Stimulated activated naive CD8-positive, alpha-beta T cell treated with anti-CD3 and anti-CD28 coated beads, Interleukin-15, Interleukin-2, amounts not matched to agents 100 U/mL and 50 U/mL, for 24 hours (primary cell): ENCODE results near the gene BIRC5.
"Not testable (repeated sequence)": the region's sequence is repeated elsewhere in the genome, so short reads cannot be mapped to it uniquely, and the experiment has no call there.

Source experiments
- ATAC-seq: fragments of 150-1000 bp; cut with Tn5 transposase; one replicate; pipeline ENCODE4 v1.10.0; 2021
- DNase-seq: peaks from one replicate; pipeline ENCODE4 v3.0.0; 2021

Gene BIRC5

DNA sequence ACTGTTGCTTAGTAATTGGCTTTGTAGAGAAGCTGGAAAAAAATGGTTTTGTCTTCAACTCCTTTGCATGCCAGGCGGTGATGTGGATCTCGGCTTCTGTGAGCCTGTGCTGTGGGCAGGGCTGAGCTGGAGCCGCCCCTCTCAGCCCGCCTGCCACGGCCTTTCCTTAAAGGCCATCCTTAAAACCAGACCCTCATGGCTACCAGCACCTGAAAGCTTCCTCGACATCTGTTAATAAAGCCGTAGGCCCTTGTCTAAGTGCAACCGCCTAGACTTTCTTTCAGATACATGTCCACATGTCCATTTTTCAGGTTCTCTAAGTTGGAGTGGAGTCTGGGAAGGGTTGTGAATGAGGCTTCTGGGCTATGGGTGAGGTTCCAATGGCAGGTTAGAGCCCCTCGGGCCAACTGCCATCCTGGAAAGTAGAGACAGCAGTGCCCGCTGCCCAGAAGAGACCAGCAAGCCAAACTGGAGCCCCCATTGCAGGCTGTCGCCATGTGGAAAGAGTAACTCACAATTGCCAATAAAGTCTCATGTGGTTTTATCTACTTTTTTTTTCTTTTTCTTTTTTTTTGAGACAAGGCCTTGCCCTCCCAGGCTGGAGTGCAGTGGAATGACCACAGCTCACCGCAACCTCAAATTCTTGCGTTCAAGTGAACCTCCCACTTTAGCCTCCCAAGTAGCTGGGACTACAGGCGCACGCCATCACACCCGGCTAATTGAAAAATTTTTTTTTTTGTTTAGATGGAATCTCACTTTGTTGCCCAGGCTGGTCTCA is 11.2 kb downstream of the BIRC5 start:
- no peak for ATAC-seq

GRCh38 chr17:78226055-78226758 is 12.2 kb downstream of the BIRC5 start:
- ATAC-seq, result no peak
- DNase-seq, result no peak

More for the DNA sequence above, 11.2 kb downstream of the BIRC5 start:
- no peak for DNase-seq

DNA sequence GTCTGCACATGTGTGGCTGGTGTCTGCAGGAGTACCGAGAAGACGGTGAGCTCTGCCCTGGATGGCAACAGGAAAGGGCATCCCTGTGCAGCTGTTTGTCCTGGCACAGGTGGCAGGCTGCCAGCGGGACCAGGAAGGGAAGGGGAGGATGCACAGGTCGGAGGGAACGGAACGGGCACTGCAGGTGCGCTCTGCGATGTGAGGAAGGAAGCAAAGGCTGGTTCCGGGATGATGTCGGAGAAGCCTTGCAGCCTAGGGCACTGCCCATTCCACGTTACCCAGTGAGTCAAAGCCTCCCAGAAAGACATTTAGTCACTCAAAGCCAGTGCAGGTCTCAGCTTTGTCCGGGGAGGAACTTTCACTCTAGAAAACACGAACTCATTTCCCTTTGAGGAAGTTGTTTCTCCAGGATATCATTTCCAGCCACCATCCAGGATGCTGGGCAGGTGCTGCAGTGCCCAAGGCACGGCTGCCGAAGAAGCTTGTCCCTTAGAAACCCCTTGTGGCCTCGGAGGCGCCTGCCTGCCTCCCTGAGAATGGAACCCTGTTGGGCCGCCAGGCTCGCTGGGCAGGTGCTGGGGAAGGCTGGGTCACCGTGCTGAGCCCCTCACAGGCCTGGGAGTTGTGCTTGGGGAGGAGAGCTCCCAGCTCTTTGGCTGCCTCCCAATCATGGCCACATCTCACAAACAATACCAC is 12.9 kb downstream of the BIRC5 start:
- DNase-seq (no peak), ATAC-seq (no peak)

DNA sequence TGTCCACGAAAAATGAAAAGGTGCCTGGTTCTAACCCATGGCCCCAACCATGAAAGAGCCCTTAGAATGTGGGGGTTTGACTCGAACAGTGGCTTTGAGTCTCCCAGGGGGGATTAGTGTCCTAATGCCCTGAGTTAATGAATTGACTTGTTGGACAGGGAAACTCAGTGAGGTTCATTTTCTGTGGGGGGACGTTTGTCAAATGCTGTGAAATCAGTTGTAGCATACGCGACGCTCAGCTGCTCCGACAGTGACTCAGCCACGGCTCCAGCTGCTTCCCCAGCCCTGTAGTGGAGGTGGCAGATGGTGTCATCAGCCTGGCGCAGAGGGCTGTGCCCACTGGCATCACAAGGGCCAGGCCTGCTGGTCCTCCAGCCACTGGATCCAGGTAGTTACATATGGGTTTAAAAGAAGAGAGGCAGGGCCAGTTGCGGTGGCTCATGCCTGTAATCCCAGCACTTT is 13.4 kb downstream of the BIRC5 start:
- ATAC-seq, result no peak
- no peak for DNase-seq

DNA sequence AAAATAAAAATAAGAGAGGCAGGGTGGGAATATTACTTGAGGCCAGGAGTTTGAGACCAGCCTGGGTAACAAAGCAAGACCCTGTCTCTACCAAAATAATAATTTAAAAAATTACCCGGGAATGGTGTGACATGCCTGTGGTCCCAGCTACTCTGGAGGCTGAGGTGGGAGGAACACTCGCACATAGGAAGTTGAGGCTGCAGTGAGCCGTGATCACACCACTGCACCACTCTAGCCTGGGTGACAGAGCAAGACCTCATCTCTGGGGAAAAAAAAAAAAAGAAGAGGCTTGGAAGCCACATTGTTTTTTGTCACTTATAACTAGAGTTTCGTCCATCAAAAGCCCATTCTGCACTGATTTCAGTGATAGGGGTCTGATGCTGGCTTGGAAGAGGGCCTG is 14.1 kb downstream of the BIRC5 start:
- ATAC-seq (no peak), DNase-seq (no peak)

- DNase-seq (no peak), ATAC-seq (no peak)
Observed at GRCh38 chr17:78230252-78230962, 16.4 kb downstream of the BIRC5 start.

DNA sequence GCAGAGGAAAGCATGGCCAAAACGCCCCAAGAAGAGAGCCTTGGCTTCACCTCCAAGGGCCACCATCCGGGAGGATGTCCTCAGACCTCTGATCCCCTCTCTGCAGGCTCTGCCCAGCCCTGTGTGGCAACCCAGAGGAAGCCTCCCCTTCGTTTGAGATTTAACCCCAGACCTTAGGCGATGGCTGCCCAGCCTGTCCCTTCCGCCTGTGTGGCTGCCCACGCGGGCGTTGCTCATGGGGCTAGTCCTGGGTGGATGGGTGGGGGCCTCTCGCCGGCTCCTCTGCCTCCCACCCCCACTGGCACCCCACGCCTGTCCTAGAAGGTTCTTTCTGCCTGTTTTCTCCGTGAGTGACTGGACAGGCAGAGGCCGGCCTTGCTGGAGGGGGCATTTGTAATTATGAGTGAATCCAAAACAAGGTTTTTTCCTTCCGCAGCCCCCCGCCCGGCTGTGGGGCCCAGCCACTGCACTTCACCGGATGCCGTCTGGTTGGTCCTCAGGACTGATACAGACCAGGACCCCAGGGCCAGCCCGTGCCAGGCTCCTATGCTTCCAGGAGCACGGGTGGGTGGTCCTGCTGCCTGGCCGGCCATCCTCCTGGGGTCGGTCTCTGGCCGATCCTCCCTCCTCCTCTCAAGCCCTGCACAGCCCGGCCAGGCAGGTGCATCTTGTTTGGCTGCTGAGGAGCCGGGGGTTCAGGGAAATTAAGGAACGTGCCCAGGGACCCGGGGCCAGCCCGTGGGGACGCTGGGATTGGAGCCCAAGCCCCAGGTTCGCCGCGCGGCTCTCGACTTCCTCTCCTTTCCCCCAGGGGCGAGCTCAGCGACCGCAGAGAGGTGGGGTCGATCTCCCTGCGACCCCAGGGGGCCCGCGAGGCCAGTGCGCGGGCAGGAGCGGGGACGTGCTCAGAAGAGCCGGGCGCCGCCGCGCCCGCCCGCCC is 17.2 kb downstream of the BIRC5 start, which contains the start of gene TMEM235:
Gene TMEM235 (plus strand): TSS at position 636 of the 940 bp plus-strand sequence. CDS start 393 bp downstream, outside the sequence.
- ATAC-seq (no peak), DNase-seq (no peak)

DNA sequence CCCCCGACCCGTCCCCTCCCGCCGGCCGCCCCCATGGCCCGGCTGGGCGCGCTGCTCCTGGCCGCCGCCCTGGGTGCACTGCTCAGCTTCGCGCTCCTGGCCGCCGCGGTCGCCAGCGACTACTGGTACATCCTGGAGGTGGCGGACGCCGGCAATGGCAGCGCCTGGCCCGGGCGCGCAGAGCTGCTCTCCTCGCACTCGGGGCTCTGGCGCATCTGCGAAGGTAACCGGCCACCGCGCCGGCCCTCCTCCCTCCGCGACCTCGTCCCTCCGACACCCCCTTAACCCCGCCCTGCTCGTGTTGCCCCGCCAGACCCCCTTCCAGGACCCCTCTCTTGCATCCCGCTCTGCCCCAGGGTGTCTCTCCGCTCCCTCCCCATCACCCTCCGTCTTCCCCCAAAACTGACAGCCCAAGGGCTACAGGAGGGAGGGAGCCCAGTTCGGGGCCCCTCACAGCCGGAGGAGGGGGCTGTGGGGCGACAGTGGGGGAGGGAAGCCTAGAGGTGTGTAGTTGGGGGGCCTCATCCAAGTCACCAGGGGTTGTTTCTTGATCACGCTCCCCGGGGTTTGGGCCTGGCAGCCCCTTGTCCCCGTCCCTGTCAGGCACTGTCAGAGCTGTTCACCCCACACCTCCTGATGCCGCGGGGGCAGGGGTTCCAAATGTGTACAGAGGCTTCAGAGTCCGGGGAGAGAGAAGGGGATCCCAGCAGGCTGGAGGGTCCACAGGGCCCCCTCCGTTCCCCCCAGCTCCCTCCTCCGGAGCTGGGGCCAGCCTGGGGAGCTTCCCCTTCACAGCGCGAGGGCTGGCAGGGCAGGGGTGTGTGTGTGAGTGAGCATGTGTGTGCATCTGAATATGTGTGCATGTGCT is 18.2 kb downstream of the BIRC5 start:
- peak; percentile 41 for ATAC-seq
- peak; percentile 35 for DNase-seq

- no peak for ATAC-seq
Observed at GRCh38 chr17:78232859-78233173, 18.8 kb downstream of the BIRC5 start.

GRCh38 chr17:78233678-78234077 is 19.6 kb downstream of the BIRC5 start:
- DNase-seq (no peak), ATAC-seq (no peak)

More at GRCh38 chr17:78232859-78233173, 18.8 kb downstream of the BIRC5 start:
- DNase-seq, result no peak

DNA sequence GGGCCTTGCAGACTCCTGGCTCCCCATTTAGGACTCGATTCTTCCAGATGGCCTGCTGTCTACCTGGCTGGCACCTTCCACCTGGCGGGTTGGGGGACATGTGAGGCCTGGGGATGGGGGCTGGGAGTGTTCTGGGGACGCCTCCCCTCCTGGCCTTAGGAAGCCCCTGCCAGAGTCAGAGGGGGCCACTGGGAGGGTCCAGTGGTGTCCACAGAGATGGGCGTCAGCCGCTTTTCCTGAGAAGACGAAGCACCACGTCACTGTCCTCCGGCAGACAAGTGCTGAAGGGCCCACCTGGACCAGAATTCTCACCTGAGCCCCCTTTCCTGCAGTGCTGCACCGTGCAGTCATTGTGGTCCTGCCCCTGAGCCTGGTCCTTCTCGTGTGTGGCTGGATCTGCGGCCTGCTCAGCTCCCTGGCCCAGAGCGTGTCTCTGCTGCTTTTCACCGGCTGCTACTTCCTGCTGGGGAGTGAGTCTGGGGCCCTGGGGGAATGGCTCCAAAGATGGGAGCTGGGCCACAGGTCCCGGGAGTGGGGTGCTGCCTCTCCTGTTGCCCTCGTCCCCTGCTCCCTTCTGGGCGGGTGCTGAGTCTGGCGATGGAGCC is 20.3 kb downstream of the BIRC5 start:
- ATAC-seq (no peak), DNase-seq (no peak)

DNA sequence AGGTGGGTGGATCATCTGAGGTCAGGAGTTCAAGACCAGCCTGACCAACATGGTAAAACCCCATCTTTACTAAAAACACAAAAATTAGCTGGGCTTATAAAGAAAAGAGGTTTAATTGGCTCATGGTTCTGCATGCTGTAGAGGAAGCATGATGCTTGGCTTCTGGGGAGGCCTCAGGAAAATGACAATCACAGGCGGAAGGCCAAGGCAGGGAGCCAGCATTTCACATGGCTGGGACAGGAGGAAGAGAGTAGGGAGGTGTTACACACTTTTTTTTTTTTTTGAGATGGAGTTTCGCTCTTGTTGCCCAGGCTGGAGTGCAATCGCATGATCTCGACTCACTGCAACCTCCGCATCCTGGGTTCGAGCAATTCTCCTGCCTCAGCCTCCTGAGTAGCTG is 21.0 kb downstream of the BIRC5 start:
- not testable (repeated sequence) for ATAC-seq, DNase-seq

DNA sequence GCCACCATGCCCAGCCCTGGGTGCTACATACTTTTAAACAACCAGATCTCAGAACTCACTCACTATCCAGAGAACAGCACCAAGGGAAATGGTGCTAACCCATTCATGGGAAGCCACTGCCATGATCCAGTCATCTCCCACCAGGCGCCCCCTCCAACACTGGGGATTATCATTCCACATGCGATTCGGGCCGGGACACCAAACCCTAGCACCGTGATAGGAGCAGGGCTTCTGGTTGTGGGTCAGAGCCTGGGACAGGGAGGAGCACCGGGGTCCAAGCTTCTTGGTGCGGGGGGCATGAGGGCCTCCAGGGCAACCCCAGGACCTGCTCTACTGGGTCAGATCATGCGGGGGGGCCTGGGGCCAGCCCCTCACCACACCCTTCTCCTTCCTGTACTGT is 21.8 kb downstream of the BIRC5 start:
- ATAC-seq (no peak), DNase-seq (no peak)

- ATAC-seq, result no peak
- no peak for DNase-seq
Observed at GRCh38 chr17:78236362-78237127, 22.5 kb downstream of the BIRC5 start.

GRCh38 chr17:78237401-78238012 is 23.5 kb downstream of the BIRC5 start:
- no peak for ATAC-seq
- no peak for DNase-seq

DNA sequence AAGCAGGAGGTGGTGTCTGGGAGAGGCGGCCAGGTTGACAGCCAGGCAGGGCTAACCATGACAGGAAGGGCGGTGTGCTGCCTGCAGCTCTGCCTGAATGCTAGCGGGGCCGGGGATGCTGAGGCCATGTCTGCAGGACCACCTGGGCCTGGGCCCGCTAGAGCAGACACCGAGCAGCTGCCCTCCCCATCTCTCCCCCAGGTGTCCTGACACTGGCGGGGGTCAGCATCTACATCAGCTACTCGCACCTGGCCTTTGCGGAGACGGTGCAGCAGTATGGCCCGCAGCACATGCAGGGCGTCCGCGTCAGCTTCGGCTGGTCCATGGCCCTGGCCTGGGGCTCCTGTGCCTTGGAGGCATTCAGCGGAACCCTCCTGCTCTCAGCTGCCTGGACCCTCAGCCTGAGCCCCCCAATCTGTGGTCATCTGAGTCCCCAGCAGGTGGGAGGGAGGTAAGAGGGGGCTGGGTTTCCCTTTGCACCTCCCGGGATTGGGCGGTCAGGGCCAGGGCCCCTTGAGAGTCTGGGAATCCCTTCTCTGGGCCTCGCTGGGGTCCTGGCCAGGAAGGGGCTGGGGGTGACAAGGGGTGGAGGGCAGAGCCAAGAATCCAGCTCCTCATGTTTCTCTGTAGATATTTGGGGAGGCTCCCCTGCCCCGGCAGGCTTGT is 24.9 kb downstream of the BIRC5 start:
- no peak for ATAC-seq
- DNase-seq, result no peak

GRCh38 chr17:78239489-78239931 is 25.5 kb downstream of the BIRC5 start:
- DNase-seq, result no peak
- ATAC-seq, result no peak
